HCT116 (cell line): ENCODE data around the gene CD34. TPM values are rescaled to one million over a fixed set of nuclear protein-coding genes. Genes with fewer than 3 reads are reported as not detected.

Source experiments
- ATAC-seq: fragments of 200-7000 bp; cut with Tn5 transposase; 2 replicates; pipeline ENCODE4 v1.9.1; 2020; ENCODE audit warnings: mild to moderate bottlenecking, moderate library complexity
- BruUV-seq: library from RNA; stranded (reverse); fragments of 400-500 nt; replicated peaks from 2 replicates; lab custom pipeline; 2021; lab: Mats Ljungman, UMichigan
- CTCF ChIA-PET: fragments of 300-600 bp; sonication (Branson Sonifier 250); formaldehyde crosslinking; loops from one replicate; lab custom pipeline; 2021; ENCODE audit warnings: antibody characterized with exemption; lab: Charles Lee
- POLR2A ChIA-PET: fragments of 300-600, 350-600 bp; sonication (Branson Sonifier 250); formaldehyde crosslinking; loops from one replicate; lab custom pipeline; 2021; ENCODE audit warnings: antibody characterized with exemption; lab: Charles Lee
- RAD21 ChIA-PET, 2 experiments: fragments of 300-600 bp; sonication (Branson Sonifier 250); formaldehyde crosslinking; loops; one replicate each; lab custom pipeline; 2023; ENCODE audit warnings: low total read pairs in 2 of 2; ENCODE audit not compliant: uncharacterized antibody in 2 of 2, unreplicated experiment in 2 of 2, low non-redundant PET in 1 of 2; lab: Charles Lee
- DNase-seq: peaks from one replicate; pipeline ENCODE4 v3.0.0-alpha.2; 2010; ENCODE audit warnings: low read depth, low spot score
- H2AFZ ChIP-seq: fragments of 200-600 bp; shearing (Covaris generic), sonication (generic); 2 replicates; pipeline ENCODE4 v1.6.1; 2017; ENCODE audit warnings: low read depth, mixed run types, mixed read lengths, antibody characterized with exemption, low read length; ENCODE audit not compliant: poor library complexity, severe bottlenecking
- H3K27ac ChIP-seq: 2 replicates; pipeline ENCODE4 v1.5.1; 2012; ENCODE audit warnings: low read depth, low read length
- H3K27me3 ChIP-seq: fragments of 200-600 bp; sonication (generic); 2 replicates; pipeline ENCODE4 v1.6.1; 2016; ENCODE audit warnings: mixed run types, low read length, mixed read lengths; ENCODE audit not compliant: insufficient read depth
- H3K36me3 ChIP-seq, 2 experiments: fragments of 200-500 bp in 1 of 2; fragments of 200-600 bp in 1 of 2; sonication (Bioruptor generic) in 1 of 2; sonication (generic) in 1 of 2; 2 replicates each; pipeline versions ENCODE4 v1.5.1 to v1.6.1; 2014 to 2016; ENCODE audit warnings: low read length in 2 of 2, inconsistent platforms in 1 of 2, mixed read lengths in 1 of 2, mixed run types in 1 of 2; ENCODE audit not compliant: insufficient read depth in 2 of 2, control insufficient read depth in 1 of 2
- H3K4me1 ChIP-seq, 2 experiments: fragments of 200-600 bp in 1 of 2; sonication (generic) in 1 of 2; 2 replicates each; pipeline versions ENCODE4 v1.5.1 to v1.6.1; 2012 to 2017; ENCODE audit warnings: low read length in 2 of 2, inconsistent platforms in 1 of 2, mild to moderate bottlenecking in 1 of 2, mixed read lengths in 1 of 2, mixed run types in 1 of 2, moderate library complexity in 1 of 2; ENCODE audit not compliant: insufficient read depth in 2 of 2, control insufficient read depth in 1 of 2
- H3K4me2 ChIP-seq: fragments of 200-600 bp; sonication (generic); 2 replicates; pipeline ENCODE4 v1.6.1; 2017; ENCODE audit warnings: mixed run types, low read length, mixed read lengths
- H3K4me3 ChIP-seq, 2 experiments: fragments of 200-600 bp in 1 of 2; sonication (generic) in 1 of 2; replicated peaks in 1 of 2; 2 replicates each; pipeline ENCODE4 v1.5.1; 2011 to 2016; ENCODE audit warnings: low read length in 2 of 2, control low read depth in 1 of 2, low read depth in 1 of 2, mild to moderate bottlenecking in 1 of 2, mixed read lengths in 1 of 2, mixed run types in 1 of 2
- H3K79me2 ChIP-seq: fragments of 200-600 bp; sonication (generic); 2 replicates; pipeline ENCODE4 v1.6.1; 2017; ENCODE audit warnings: mild to moderate bottlenecking, mixed run types, low read length, moderate library complexity, mixed read lengths; ENCODE audit not compliant: insufficient read depth
- H3K9ac ChIP-seq: fragments of 200-600 bp; sonication (generic); 2 replicates; pipeline ENCODE4 v1.6.1; 2016; ENCODE audit warnings: low read length, mixed read lengths
- H3K9me2 ChIP-seq: fragments of 200-600 bp; sonication (generic), shearing (Covaris generic); 2 replicates; pipeline ENCODE4 v1.6.1; 2017; ENCODE audit warnings: mixed run types, mild to moderate bottlenecking, moderate library complexity; ENCODE audit not compliant: insufficient read depth
- H3K9me3 ChIP-seq, 2 experiments: fragments of 200-500 bp in 1 of 2; fragments of 200-600 bp in 1 of 2; sonication (Bioruptor generic) in 1 of 2; sonication (generic) in 1 of 2; 2 replicates each; pipeline ENCODE4 v1.6.1; 2014 to 2017; ENCODE audit warnings: low read length in 2 of 2, mixed read lengths in 2 of 2, inconsistent platforms in 1 of 2, low read depth in 1 of 2, mild to moderate bottlenecking in 1 of 2, mixed run types in 1 of 2, moderate library complexity in 1 of 2; ENCODE audit not compliant: control insufficient read depth in 1 of 2, insufficient read depth in 1 of 2
- H4K20me1 ChIP-seq: fragments of 200-600 bp; sonication (generic), shearing (Covaris generic); 2 replicates; pipeline ENCODE4 v1.6.1; 2017; ENCODE audit warnings: mixed run types, mild to moderate bottlenecking, moderate library complexity; ENCODE audit not compliant: insufficient read depth
- CBX3 ChIP-seq: IDR thresholded peaks from 2 replicates; pipeline ENCODE4 v1.6.1; 2012; ENCODE audit warnings: low read depth
- CEBPB ChIP-seq: IDR thresholded peaks from 2 replicates; pipeline ENCODE4 v1.6.1; 2012; ENCODE audit warnings: low read depth
- EGR1 ChIP-seq: IDR thresholded peaks from 2 replicates; pipeline ENCODE4 v1.6.1; 2012; ENCODE audit warnings: low read depth
- EZH2phosphoT487 ChIP-seq: fragments of 200-600 bp; IDR thresholded peaks from 2 replicates; pipeline ENCODE4 v1.6.1; 2018; ENCODE audit warnings: antibody characterized with exemption, borderline replicate concordance
- FOSL1 ChIP-seq: IDR thresholded peaks from 2 replicates; pipeline ENCODE4 v1.6.1; 2012; ENCODE audit warnings: low read depth
- JUND ChIP-seq: IDR thresholded peaks from 2 replicates; pipeline ENCODE4 v1.6.1; 2012
- MAX ChIP-seq: IDR thresholded peaks from 2 replicates; pipeline ENCODE4 v1.6.1; 2012
- POLR2A ChIP-seq: IDR thresholded peaks from 2 replicates; pipeline ENCODE4 v1.7.0; 2011; ENCODE audit warnings: borderline replicate concordance; ENCODE audit not compliant: insufficient read depth, insufficient read length; ENCODE audit errors: extremely low read depth
- POLR2AphosphoS5 ChIP-seq: IDR thresholded peaks from 2 replicates; pipeline ENCODE4 v1.6.1; 2011; ENCODE audit warnings: mild to moderate bottlenecking, low read depth, low read length, moderate library complexity
- RAD21 ChIP-seq: IDR thresholded peaks from 2 replicates; pipeline ENCODE4 v1.6.1; 2012; ENCODE audit warnings: low read depth, mild to moderate bottlenecking
- SIN3A ChIP-seq: IDR thresholded peaks from 2 replicates; pipeline ENCODE4 v1.6.1; 2012; ENCODE audit warnings: low read depth
- SP1 ChIP-seq: IDR thresholded peaks from 2 replicates; pipeline ENCODE4 v1.6.1; 2012; ENCODE audit warnings: low read depth
- SRF ChIP-seq: IDR thresholded peaks from 2 replicates; pipeline ENCODE4 v1.6.1; 2012; ENCODE audit warnings: low read depth
- TCF7L2 ChIP-seq: IDR thresholded peaks from 2 replicates; pipeline ENCODE4 v1.7.0; 2011; ENCODE audit warnings: borderline replicate concordance, inconsistent platforms; ENCODE audit not compliant: insufficient read depth, insufficient read length; ENCODE audit errors: extremely low read depth
- YY1 ChIP-seq: IDR thresholded peaks from 2 replicates; pipeline ENCODE4 v1.6.1; 2011; ENCODE audit warnings: low read length, low read depth, moderate library complexity, mild to moderate bottlenecking; ENCODE audit not compliant: insufficient replicate concordance; ENCODE audit errors: extremely low read depth
- ZBTB33 ChIP-seq: IDR thresholded peaks from 2 replicates; pipeline ENCODE4 v1.6.1; 2011; ENCODE audit warnings: mild to moderate bottlenecking, low read length, moderate library complexity; ENCODE audit not compliant: insufficient replicate concordance; ENCODE audit errors: extremely low read depth
- ZFX ChIP-seq: fragments of 450-650 bp; IDR thresholded peaks from 2 replicates; pipeline ENCODE4 v1.6.1; 2017
- ZNF274 ChIP-seq: fragments of 200-500 bp; sonication (Bioruptor generic); IDR thresholded peaks from 2 replicates; pipeline ENCODE4 v1.6.1; 2014; ENCODE audit warnings: mild to moderate bottlenecking, low read depth, low read length, inconsistent platforms
- intact Hi-C: fragments of 100-400 bp; cut with micrococcal nuclease; formaldehyde crosslinking; loops from 2 replicates; pipeline ENCODE4 v1.10.0; 2022
- total RNA-seq: library from RNA; stranded (reverse); gene quantifications from one replicate; pipeline ENCODE4 v1.2.1, GENCODE V29; 2021; ENCODE audit not compliant: unreplicated experiment
- TF ChIP-seq, protein P1 (sequence below): IDR thresholded peaks from 2 replicates; pipeline ENCODE4 v1.6.1; 2012; ENCODE audit warnings: low read depth
- TF ChIP-seq, protein P2 (sequence below): IDR thresholded peaks from 2 replicates; pipeline ENCODE4 v1.6.1; 2012

The CD34 gene
- total RNA-seq, 1 experiment from 2014 or later, result 0.07 TPM

GRCh38 chr1:207918011-207918410 lies 7.1 kb upstream of the CD34 start:
- H3K9me2 ChIP-seq, result no peaks in the 10 kb centered on the region; the same call in 1 of the 2 replicates
- no peak overlapping the region for H2AFZ ChIP-seq
- ATAC-seq (no peak), DNase-seq (no peak)
- H3K9ac ChIP-seq, result no peak overlapping the region
- no peaks in the 10 kb centered on the region for H3K4me1 ChIP-seq
- no TSS peak for BruUV-seq
- no peak overlapping the region for H3K4me2 ChIP-seq
- no peaks in the 10 kb centered on the region for H3K9me3 ChIP-seq
- ChIA-PET POLR2A (no interaction called here), CTCF (no interaction called here), RAD21 (no interaction called here)
- H3K27ac ChIP-seq, result no peak overlapping the region
- intact Hi-C loops, result no loop called here
- H3K27me3 ChIP-seq, result 0 out of 2 replicates have a peak, but pooled peaks cover 6% of the 10 kb centered on the region
- no peaks in the 10 kb centered on the region for H3K36me3 ChIP-seq
- no peaks in the 10 kb centered on the region for H4K20me1 ChIP-seq
- H3K79me2 ChIP-seq, result no peaks in the 10 kb centered on the region
- TF ChIP-seq POLR2AphosphoS5, result no peak
- TF ChIP-seq, protein P1, sequence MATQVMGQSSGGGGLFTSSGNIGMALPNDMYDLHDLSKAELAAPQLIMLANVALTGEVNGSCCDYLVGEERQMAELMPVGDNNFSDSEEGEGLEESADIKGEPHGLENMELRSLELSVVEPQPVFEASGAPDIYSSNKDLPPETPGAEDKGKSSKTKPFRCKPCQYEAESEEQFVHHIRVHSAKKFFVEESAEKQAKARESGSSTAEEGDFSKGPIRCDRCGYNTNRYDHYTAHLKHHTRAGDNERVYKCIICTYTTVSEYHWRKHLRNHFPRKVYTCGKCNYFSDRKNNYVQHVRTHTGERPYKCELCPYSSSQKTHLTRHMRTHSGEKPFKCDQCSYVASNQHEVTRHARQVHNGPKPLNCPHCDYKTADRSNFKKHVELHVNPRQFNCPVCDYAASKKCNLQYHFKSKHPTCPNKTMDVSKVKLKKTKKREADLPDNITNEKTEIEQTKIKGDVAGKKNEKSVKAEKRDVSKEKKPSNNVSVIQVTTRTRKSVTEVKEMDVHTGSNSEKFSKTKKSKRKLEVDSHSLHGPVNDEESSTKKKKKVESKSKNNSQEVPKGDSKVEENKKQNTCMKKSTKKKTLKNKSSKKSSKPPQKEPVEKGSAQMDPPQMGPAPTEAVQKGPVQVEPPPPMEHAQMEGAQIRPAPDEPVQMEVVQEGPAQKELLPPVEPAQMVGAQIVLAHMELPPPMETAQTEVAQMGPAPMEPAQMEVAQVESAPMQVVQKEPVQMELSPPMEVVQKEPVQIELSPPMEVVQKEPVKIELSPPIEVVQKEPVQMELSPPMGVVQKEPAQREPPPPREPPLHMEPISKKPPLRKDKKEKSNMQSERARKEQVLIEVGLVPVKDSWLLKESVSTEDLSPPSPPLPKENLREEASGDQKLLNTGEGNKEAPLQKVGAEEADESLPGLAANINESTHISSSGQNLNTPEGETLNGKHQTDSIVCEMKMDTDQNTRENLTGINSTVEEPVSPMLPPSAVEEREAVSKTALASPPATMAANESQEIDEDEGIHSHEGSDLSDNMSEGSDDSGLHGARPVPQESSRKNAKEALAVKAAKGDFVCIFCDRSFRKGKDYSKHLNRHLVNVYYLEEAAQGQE, result no peak
- no peak for TF ChIP-seq EGR1
- TF ChIP-seq FOSL1, result no peak
- no peak for TF ChIP-seq CBX3
- TF ChIP-seq SRF, result no peak
- TF ChIP-seq, protein P2, sequence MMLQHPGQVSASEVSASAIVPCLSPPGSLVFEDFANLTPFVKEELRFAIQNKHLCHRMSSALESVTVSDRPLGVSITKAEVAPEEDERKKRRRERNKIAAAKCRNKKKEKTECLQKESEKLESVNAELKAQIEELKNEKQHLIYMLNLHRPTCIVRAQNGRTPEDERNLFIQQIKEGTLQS, result no peak
- no peak for TF ChIP-seq TCF7L2
- no peak for TF ChIP-seq ZFX
- TF ChIP-seq ZNF274, result no peak
- no peak for TF ChIP-seq ZBTB33
- no peak for TF ChIP-seq MAX
- no peak for TF ChIP-seq YY1
- no peak for TF ChIP-seq POLR2A
- TF ChIP-seq CEBPB, result no peak
- TF ChIP-seq RAD21, result no peak
- TF ChIP-seq SIN3A, result no peak
- no peak for TF ChIP-seq SP1
- no peak for TF ChIP-seq EZH2phosphoT487
- no peak for TF ChIP-seq JUND
- no peak overlapping the region for H3K4me3 ChIP-seq
